ENCODE results near the gene HEPN1.
A peak's percentile ranks its signal among the peaks of the same experiment; 100 is the strongest.

Gene HEPN1

GRCh38 chr11:124874571-124875255 is 44.3 kb upstream of the HEPN1 start:
- no peak overlapping the region for H3K27ac ChIP-seq
- TF ChIP-seq CTCF (conservative IDR thresholded peaks at IDR 0.05): no peak
- no peak for TF ChIP-seq ZFX (IDR thresholded peaks at IDR 0.05)

GRCh38 chr11:124875401-124875800 is 43.6 kb upstream of the HEPN1 start:
- H3K27ac ChIP-seq: peak overlapping the region; percentile 77; the same call in 1 of the 2 replicates
- TF ChIP-seq CTCF (conservative IDR thresholded peaks at IDR 0.05) (no peak), ZFX (IDR thresholded peaks at IDR 0.05) (no peak)

GRCh38 chr11:124875943-124876817 is 42.9 kb upstream of the HEPN1 start:
- TF ChIP-seq ZFX (IDR thresholded peaks at IDR 0.05) (no peak), CTCF (conservative IDR thresholded peaks at IDR 0.05) (peak; percentile 97)
- peak overlapping the region; percentile 77 for H3K27ac ChIP-seq

GRCh38 chr11:124876818-124877630 is 42.0 kb upstream of the HEPN1 start:
- H3K27ac ChIP-seq: peak overlapping the region; percentile 77
- TF ChIP-seq ZFX (IDR thresholded peaks at IDR 0.05): no peak
- no peak for TF ChIP-seq CTCF (conservative IDR thresholded peaks at IDR 0.05)

- TF ChIP-seq CTCF (conservative IDR thresholded peaks at IDR 0.05): no peak
- no peak for TF ChIP-seq ZFX (IDR thresholded peaks at IDR 0.05)
- no peak overlapping the region for H3K27ac ChIP-seq
These were observed 41.5 kb upstream of the HEPN1 start for GRCh38 chr11:124877631-124877909.

- TF ChIP-seq ZFX (IDR thresholded peaks at IDR 0.05) (no peak), CTCF (conservative IDR thresholded peaks at IDR 0.05) (no peak)
- H3K27ac ChIP-seq: no peak overlapping the region
These were observed 40.9 kb upstream of the HEPN1 start for GRCh38 chr11:124877910-124878758.
